HFF-Myc (cell line): ENCODE data around the gene VPS33B.
A peak's percentile ranks its signal among the peaks of the same experiment; 100 is the strongest.

Experiments
- DNase-seq: peaks from one replicate; pipeline ENCODE4 v3.0.0-alpha.2; 2011; ENCODE audit warnings: low read depth; ENCODE audit errors: extremely low read depth
- H3K4me3 ChIP-seq: replicated peaks from 2 replicates; pipeline ENCODE4 v1.5.1; 2011; ENCODE audit warnings: low read depth, mild to moderate bottlenecking, control low read depth, low read length
- CTCF ChIP-seq: IDR thresholded peaks from 2 replicates; pipeline ENCODE4 v1.5.1; 2012; ENCODE audit warnings: mild to moderate bottlenecking, low read depth, low read length, control low read depth; ENCODE audit errors: missing control alignments

The VPS33B gene

GRCh38 chr15:91032919-91033803, 10.8 kb upstream of the VPS33B start:
- peak; percentile 60 for TF ChIP-seq CTCF
- no peak overlapping the region for H3K4me3 ChIP-seq
- DNase-seq = no peak

- no peak for DNase-seq
- no peak overlapping the region for H3K4me3 ChIP-seq
- no peak for TF ChIP-seq CTCF
Measured at GRCh38 chr15:91031796-91032195, 9.4 kb upstream of the VPS33B start.

GRCh38 chr15:91027677-91028076, 5.3 kb upstream of the VPS33B start:
- no peak overlapping the region for H3K4me3 ChIP-seq
- DNase-seq = no peak
- TF ChIP-seq CTCF = no peak

- no peak for TF ChIP-seq CTCF
- no peak for DNase-seq
- no peak overlapping the region for H3K4me3 ChIP-seq
Measured at GRCh38 chr15:91023720-91024119, 1.3 kb upstream of the VPS33B start.

GRCh38 chr15:91022832-91023129, 387 bp upstream of the VPS33B start:
- TF ChIP-seq CTCF = no peak
- no peak for DNase-seq
- peak overlapping the region; percentile 90 for H3K4me3 ChIP-seq

GRCh38 chr15:91021516-91022074, 799 bp downstream of the VPS33B start:
- no peak for TF ChIP-seq CTCF
- no peak for DNase-seq
- H3K4me3 ChIP-seq = peak overlapping the region; percentile 90
